ENCODE results near the gene PGLYRP4. TPM values are rescaled to one million over a fixed set of nuclear protein-coding genes. Genes with fewer than 3 reads are reported as not detected.

The PGLYRP4 gene
- total and polyA plus RNA-seq, 2 of the 4 experiments (the other 2 are of a cell fraction) = not detected

- 0% methylated on average over 1 of the region's 6 CpGs; no CpG with 5 or more reads in 1 of the 2 experiments for WGBS, 2 experiments (ENCODE audit: extremely low coverage in 2 of 2, insufficient read length in 1 of 2)
- Histone ChIP-seq H3K36me3 (ENCODE audit: control insufficient read depth, insufficient read depth, low read length) (no peaks in the 10 kb centered on the region), H3K27me3 (ENCODE audit: control insufficient read depth, insufficient read depth, low read length) (peaks cover 3% of the 10 kb centered on the region; the same call in 1 of the 2 replicates), H3K56ac (ENCODE audit: extremely low read depth, insufficient read depth, low read length) (no peak overlapping the region), H3K27ac (ENCODE audit: insufficient read depth, low read length) (no peak overlapping the region), H4K5ac (ENCODE audit: low read depth, low read length) (no peak overlapping the region), H2AK9ac (replicated peaks; ENCODE audit: low read depth, low read length, poor library complexity) (no peak overlapping the region), H2AK5ac (ENCODE audit: low read depth, low read length) (no peak overlapping the region), H3K4me2 (ENCODE audit: low read depth, low read length) (no peak overlapping the region), H2BK5ac (ENCODE audit: low read depth, low read length, poor library complexity, severe bottlenecking) (no peak overlapping the region), H4K91ac (ENCODE audit: insufficient read depth, low read depth, low read length) (no peak overlapping the region), H3K14ac (replicated peaks; ENCODE audit: low read depth, low read length) (no peak overlapping the region), H2BK15ac (ENCODE audit: low read depth, low read length) (no peak overlapping the region), H3K9me3 (ENCODE audit: control insufficient read depth, insufficient read depth, low read length) (no peaks in the 10 kb centered on the region), H2BK120ac (ENCODE audit: low read depth, low read length) (no peak overlapping the region), H3K4ac (ENCODE audit: low read depth, low read length) (no peak overlapping the region), H2BK20ac (ENCODE audit: low read depth, low read length) (no peak overlapping the region), H2AFZ (replicated peaks; ENCODE audit: low read length, poor library complexity) (no peak overlapping the region), H3K23ac (ENCODE audit: low read depth, low read length) (no peak overlapping the region), H4K20me1 (ENCODE audit: insufficient read depth, low read length) (no peaks in the 10 kb centered on the region), H3K9ac (ENCODE audit: low read depth, low read length) (no peak overlapping the region), H3K9me1 (ENCODE audit: insufficient read depth, low read length) (no peaks in the 10 kb centered on the region), H3K79me1 (ENCODE audit: low read depth in 1 of 2, low read length in 2 of 2) (no peaks in the 10 kb centered on the region), H3K4me3 (ENCODE audit: insufficient read depth, low read depth, low read length) (no peak overlapping the region), H3K18ac (ENCODE audit: low read depth, low read length) (no peak overlapping the region), H4K8ac (ENCODE audit: low read depth in 2 of 2, low read length in 2 of 2) (no peak overlapping the region), H3K4me1 (ENCODE audit: control insufficient read depth, insufficient read depth, low read length) (no peaks in the 10 kb centered on the region)
- CTCF ChIA-PET = no interaction called here
- in situ Hi-C loops (cut with MboI; ENCODE audit: low sequenced_read_pairs) (no loop called here), dilution Hi-C loops (cut with HindIII; ENCODE audit: low sequenced_read_pairs, unreplicated experiment) (no loop called here), intact Hi-C loops (cut with micrococcal nuclease) (no loop called here)
- POLR2A ChIA-PET (ENCODE audit: unreplicated experiment) = no interaction called here
- BruUV-seq (replicated peaks) = no TSS peak
- no peak for DNase-seq
- no peak for TF ChIP-seq FOS (IDR thresholded peaks at IDR 0.05; ENCODE audit: low read depth, low read length)
- no peak for TF ChIP-seq ELK1 (IDR thresholded peaks at IDR 0.05; ENCODE audit: borderline replicate concordance, low read depth, low read length)
- TF ChIP-seq CEBPB (IDR thresholded peaks at IDR 0.05; ENCODE audit: low read depth, low read length) = no peak
- ATAC-seq (ENCODE audit: low read depth) = no peak
Observed at GRCh38 chr1:153393926-153394325, 45.3 kb upstream of the PGLYRP4 start.
